RKO (cell line): Measurements from ENCODE around the gene EBF4.
"Not testable (repeated sequence)": the region's sequence is repeated elsewhere in the genome, so short reads cannot be mapped to it uniquely, and the experiment has no call there.

Source experiments
- DNase-seq: peaks from one replicate; pipeline ENCODE4 v3.0.0-alpha.2; 2016; ENCODE audit warnings: low spot score

EBF4 gene

GRCh38 chr20:2757969-2758368 lies 65.4 kb downstream of the EBF4 start:
- no peak for DNase-seq

- DNase-seq: no peak
Observed at GRCh38 chr20:2759143-2759542, 66.6 kb downstream of the EBF4 start.

GRCh38 chr20:2759603-2760296 lies 67.2 kb downstream of the EBF4 start:
- DNase-seq: no peak

GRCh38 chr20:2760297-2760951 lies 67.8 kb downstream of the EBF4 start:
- no peak for DNase-seq

GRCh38 chr20:2760952-2761305 lies 68.3 kb downstream of the EBF4 start:
- no peak for DNase-seq

GRCh38 chr20:2761885-2762284 lies 69.3 kb downstream of the EBF4 start:
- DNase-seq: no peak

- no peak for DNase-seq
Observed at GRCh38 chr20:2762578-2763131, 70.1 kb downstream of the EBF4 start.

- no peak for DNase-seq
Observed at GRCh38 chr20:2763186-2763585, 70.6 kb downstream of the EBF4 start.

- no peak for DNase-seq
Observed at GRCh38 chr20:2767768-2768631, 75.4 kb downstream of the EBF4 start.

- no peak for DNase-seq
Observed at GRCh38 chr20:2768632-2769015, 76.0 kb downstream of the EBF4 start.

GRCh38 chr20:2770091-2770490 lies 77.5 kb downstream of the EBF4 start:
- not testable (repeated sequence) for DNase-seq

- no peak for DNase-seq
Observed at GRCh38 chr20:2771631-2772080, 79.1 kb downstream of the EBF4 start.

GRCh38 chr20:2773812-2774211 lies 81.2 kb downstream of the EBF4 start:
- no peak for DNase-seq

- no peak for DNase-seq
Observed at GRCh38 chr20:2775139-2775538, 82.6 kb downstream of the EBF4 start.

- DNase-seq: no peak
Observed at GRCh38 chr20:2778602-2779321, 86.2 kb downstream of the EBF4 start.

- no peak for DNase-seq
Observed at GRCh38 chr20:2780948-2781347, 88.4 kb downstream of the EBF4 start.

- no peak for DNase-seq
Observed at GRCh38 chr20:2783908-2784566, 91.5 kb downstream of the EBF4 start.

- no peak for DNase-seq
Observed at GRCh38 chr20:2793471-2793870, 100.9 kb downstream of the EBF4 start.

GRCh38 chr20:2794202-2794748 lies 101.7 kb downstream of the EBF4 start:
- no peak for DNase-seq

- DNase-seq: no peak
Observed at GRCh38 chr20:2794866-2795447, 102.4 kb downstream of the EBF4 start.

- DNase-seq: no peak
Observed at GRCh38 chr20:2795451-2795850, 102.9 kb downstream of the EBF4 start.
